SK-N-SH treated with all-trans-retinoic acid at 6 μM for 48 hours (cell line): ENCODE measurements around the gene SMG9.

ENCODE experiments used
- ATAC-seq: fragments of 200-7000 bp; cut with Tn5 transposase; 3 replicates; pipeline ENCODE4 v1.9.1; 2020; ENCODE audit warnings: mild to moderate bottlenecking, moderate library complexity
- ARNTL ChIP-seq: fragments of 450-650 bp; formaldehyde crosslinking; IDR thresholded peaks from 2 replicates; pipeline ENCODE4 v1.5.0; 2020; ENCODE audit warnings: low read depth, mild to moderate bottlenecking, moderate library complexity, borderline replicate concordance
- BACH2 ChIP-seq: fragments of 250-450 bp; sonication (Bioruptor Pico); IDR thresholded peaks from 2 replicates; pipeline ENCODE4 v1.9.0; 2021; ENCODE audit warnings: mild to moderate bottlenecking, borderline replicate concordance
- CREB5 ChIP-seq: fragments of 250-450 bp; sonication (Bioruptor Pico); IDR thresholded peaks from 2 replicates; pipeline ENCODE4 v1.5.1; 2020; ENCODE audit warnings: low read depth, mild to moderate bottlenecking, moderate library complexity
- CSDC2 ChIP-seq: fragments of 250-450 bp; sonication (Bioruptor Pico); IDR thresholded peaks from 2 replicates; pipeline ENCODE4 v1.5.0; 2020; ENCODE audit warnings: mild to moderate bottlenecking, moderate library complexity
- GLIS3 ChIP-seq: fragments of 250-450 bp; sonication (Bioruptor Pico); IDR thresholded peaks from 2 replicates; pipeline ENCODE4 v1.5.0; 2020; ENCODE audit warnings: mild to moderate bottlenecking, moderate library complexity
- ISL1 ChIP-seq: fragments of 250-450 bp; sonication (Bioruptor Pico); IDR thresholded peaks from 2 replicates; pipeline ENCODE4 v2.1.2; 2022; ENCODE audit warnings: mild to moderate bottlenecking, moderate library complexity
- OSR1 ChIP-seq: fragments of 250-450 bp; sonication (Bioruptor Pico); IDR thresholded peaks from 2 replicates; pipeline ENCODE4 v1.8.0; 2022; ENCODE audit warnings: moderate library complexity, mild to moderate bottlenecking, inconsistent platforms
- PATZ1 ChIP-seq: fragments of 250-450 bp; sonication (Bioruptor Pico); IDR thresholded peaks from 2 replicates; pipeline ENCODE4 v1.8.0; 2020; ENCODE audit warnings: mild to moderate bottlenecking, moderate library complexity, borderline replicate concordance
- POU6F1 ChIP-seq: fragments of 250-450 bp; sonication (Bioruptor Pico); IDR thresholded peaks from 2 replicates; pipeline ENCODE4 v1.8.0; 2021; ENCODE audit warnings: low read depth, mild to moderate bottlenecking, moderate library complexity, borderline replicate concordance
- PPARA ChIP-seq: fragments of 250-450 bp; sonication (Bioruptor Pico); IDR thresholded peaks from 2 replicates; pipeline ENCODE4 v1.5.0; 2020; ENCODE audit warnings: mild to moderate bottlenecking, borderline replicate concordance
- RARB ChIP-seq: fragments of 250-450 bp; sonication (Bioruptor Pico); IDR thresholded peaks from 2 replicates; pipeline ENCODE4 v1.8.0; 2021; ENCODE audit warnings: mild to moderate bottlenecking, moderate library complexity
- SNAI2 ChIP-seq: fragments of 250-450 bp; sonication (Bioruptor Pico); IDR thresholded peaks from 2 replicates; pipeline ENCODE4 v1.5.0; 2020; ENCODE audit warnings: mild to moderate bottlenecking, moderate library complexity
- TCF4 ChIP-seq: fragments of 250-450 bp; sonication (Bioruptor Pico); IDR thresholded peaks from 2 replicates; pipeline ENCODE4 v1.8.0; 2021; ENCODE audit warnings: mild to moderate bottlenecking, moderate library complexity, borderline replicate concordance
- TOX ChIP-seq: fragments of 250-450 bp; sonication (Bioruptor Pico); IDR thresholded peaks from 2 replicates; pipeline ENCODE4 v1.8.0; 2021; ENCODE audit warnings: mild to moderate bottlenecking, moderate library complexity, borderline replicate concordance
- TSHZ2 ChIP-seq: fragments of 250-450 bp; sonication (Bioruptor Pico); IDR thresholded peaks from 2 replicates; pipeline ENCODE4 v1.5.0; 2020; ENCODE audit warnings: mild to moderate bottlenecking, moderate library complexity
- ZC3H10 ChIP-seq: fragments of 250-450 bp; sonication (Bioruptor Pico); IDR thresholded peaks from 2 replicates; pipeline ENCODE4 v1.5.1; 2021; ENCODE audit warnings: mild to moderate bottlenecking, moderate library complexity
- ZFP3 ChIP-seq: fragments of 250-450 bp; sonication (Bioruptor Pico); IDR thresholded peaks from 2 replicates; pipeline ENCODE4 v1.5.0; 2020; ENCODE audit warnings: mild to moderate bottlenecking, moderate library complexity
- ZFP30 ChIP-seq: fragments of 450-650 bp; formaldehyde crosslinking; IDR thresholded peaks from 2 replicates; pipeline ENCODE4 v1.5.0; 2022; ENCODE audit warnings: mild to moderate bottlenecking, moderate library complexity
- ZNF565 ChIP-seq: fragments of 450-650 bp; formaldehyde crosslinking; conservative IDR thresholded peaks from 2 replicates; pipeline ENCODE4 v1.5.0; 2020; ENCODE audit warnings: low read depth, mild to moderate bottlenecking, moderate library complexity
- ZNF70 ChIP-seq: fragments of 450-650 bp; formaldehyde crosslinking; IDR thresholded peaks from 2 replicates; pipeline ENCODE4 v1.5.0; 2020; ENCODE audit warnings: mild to moderate bottlenecking, moderate library complexity
- ZNF8 ChIP-seq: fragments of 450-650 bp; formaldehyde crosslinking; IDR thresholded peaks from 2 replicates; pipeline ENCODE4 v1.5.0; 2020; ENCODE audit warnings: mild to moderate bottlenecking, moderate library complexity

The SMG9 gene

GRCh38 chr19:43711751-43712355 is 42.9 kb downstream of the SMG9 start (continued):
- no peak for TF ChIP-seq CREB5 (CRISPR knock-in tag)
- no peak for TF ChIP-seq ZNF70 (CRISPR knock-in tag)
- TF ChIP-seq ZFP30 (CRISPR knock-in tag) = no peak
- no peak for TF ChIP-seq ZNF8
- TF ChIP-seq RARB (CRISPR knock-in tag) = no peak

GRCh38 chr19:43708716-43709115 is 46.0 kb downstream of the SMG9 start:
- ATAC-seq = no peak

More at GRCh38 chr19:43708716-43709115, 46.0 kb downstream of the SMG9 start:
- TF ChIP-seq RARB (CRISPR knock-in tag) (no peak), OSR1 (CRISPR knock-in tag) (no peak), PPARA (CRISPR knock-in tag) (no peak), TSHZ2 (CRISPR knock-in tag) (no peak), ZNF8 (no peak), ZC3H10 (CRISPR knock-in tag) (no peak), ZNF70 (CRISPR knock-in tag) (no peak), PATZ1 (CRISPR knock-in tag) (no peak), TOX (no peak), TCF4 (no peak), BACH2 (CRISPR knock-in tag) (no peak), GLIS3 (CRISPR knock-in tag) (no peak), POU6F1 (no peak), ZNF565 (CRISPR knock-in tag) (no peak), ZFP3 (no peak), ISL1 (no peak), CSDC2 (CRISPR knock-in tag) (no peak), ARNTL (CRISPR knock-in tag) (no peak), CREB5 (CRISPR knock-in tag) (no peak), SNAI2 (no peak)
- TF ChIP-seq, all 23 proteins: peak for 0
